ENCODE data around the gene TTC39C.

DNA sequence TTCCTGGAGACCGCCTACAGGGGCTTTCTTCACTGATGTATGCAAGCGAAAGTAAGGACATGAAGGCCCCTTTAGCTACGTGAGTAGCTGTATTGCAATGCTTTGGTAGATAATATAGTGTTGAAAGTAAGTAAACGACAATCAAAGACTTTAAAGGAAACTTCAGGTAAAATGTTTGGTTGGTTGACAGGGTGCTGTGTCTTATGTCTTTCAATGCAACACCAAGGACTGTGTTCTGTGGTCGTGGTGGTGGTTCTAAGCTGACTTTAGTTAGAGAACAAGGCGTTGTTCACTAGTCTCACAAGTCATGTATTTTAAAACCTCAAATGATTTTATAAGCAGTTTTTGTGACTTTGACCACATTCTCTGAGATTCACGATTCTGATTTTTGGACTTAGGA is 66.3 kb downstream of the TTC39C start:
- TF ChIP-seq, protein P1, sequence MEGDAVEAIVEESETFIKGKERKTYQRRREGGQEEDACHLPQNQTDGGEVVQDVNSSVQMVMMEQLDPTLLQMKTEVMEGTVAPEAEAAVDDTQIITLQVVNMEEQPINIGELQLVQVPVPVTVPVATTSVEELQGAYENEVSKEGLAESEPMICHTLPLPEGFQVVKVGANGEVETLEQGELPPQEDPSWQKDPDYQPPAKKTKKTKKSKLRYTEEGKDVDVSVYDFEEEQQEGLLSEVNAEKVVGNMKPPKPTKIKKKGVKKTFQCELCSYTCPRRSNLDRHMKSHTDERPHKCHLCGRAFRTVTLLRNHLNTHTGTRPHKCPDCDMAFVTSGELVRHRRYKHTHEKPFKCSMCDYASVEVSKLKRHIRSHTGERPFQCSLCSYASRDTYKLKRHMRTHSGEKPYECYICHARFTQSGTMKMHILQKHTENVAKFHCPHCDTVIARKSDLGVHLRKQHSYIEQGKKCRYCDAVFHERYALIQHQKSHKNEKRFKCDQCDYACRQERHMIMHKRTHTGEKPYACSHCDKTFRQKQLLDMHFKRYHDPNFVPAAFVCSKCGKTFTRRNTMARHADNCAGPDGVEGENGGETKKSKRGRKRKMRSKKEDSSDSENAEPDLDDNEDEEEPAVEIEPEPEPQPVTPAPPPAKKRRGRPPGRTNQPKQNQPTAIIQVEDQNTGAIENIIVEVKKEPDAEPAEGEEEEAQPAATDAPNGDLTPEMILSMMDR (IDR thresholded peaks at IDR 0.05; ENCODE audit: poor library complexity) = no peak
- TF ChIP-seq EZH2 (IDR thresholded peaks at IDR 0.05; ENCODE audit: borderline replicate concordance) = no peak
- TF ChIP-seq EZH2phosphoT487 (IDR thresholded peaks at IDR 0.05; ENCODE audit: low read depth, severe bottlenecking, unreplicated experiment) = no peak
